GM21825 (cell line): ENCODE data around the gene TRIP6.

Source experiments
- ATAC-seq: cut with Tn5 transposase; IDR thresholded peaks from one replicate; pipeline ENCODE4 v1.9.1; 2021; ENCODE audit warnings: mild to moderate bottlenecking, moderate library complexity; ENCODE audit not compliant: unreplicated experiment

TRIP6 gene

GRCh38 chr7:100873599-100874299 lies 6.6 kb downstream of the TRIP6 start:
- ATAC-seq = no peak

GRCh38 chr7:100874300-100874576 lies 7.1 kb downstream of the TRIP6 start:
- ATAC-seq = no peak

GRCh38 chr7:100874577-100875355 lies 7.6 kb downstream of the TRIP6 start, which contains the start of gene SRRT:
TSS of gene SRRT (plus strand) at chr7:100875103. CDS start at chr7:100875591, 488 bp downstream.
- peak; percentile 88 for ATAC-seq

- peak; percentile 30 for ATAC-seq
Measured at GRCh38 chr7:100875356-100875751, 8.2 kb downstream of the TRIP6 start.

- ATAC-seq = no peak
Measured at GRCh38 chr7:100878013-100878412, 10.8 kb downstream of the TRIP6 start.

GRCh38 chr7:100878685-100879084 lies 11.5 kb downstream of the TRIP6 start:
- ATAC-seq = no peak

GRCh38 chr7:100879685-100880261 lies 12.6 kb downstream of the TRIP6 start:
- no peak for ATAC-seq

GRCh38 chr7:100880645-100881044 lies 13.5 kb downstream of the TRIP6 start:
- ATAC-seq = no peak

- no peak for ATAC-seq
Measured at GRCh38 chr7:100881136-100881535, 13.9 kb downstream of the TRIP6 start.

- no peak for ATAC-seq
Measured at GRCh38 chr7:100882201-100882600, 15.0 kb downstream of the TRIP6 start.

- ATAC-seq = no peak
Measured at GRCh38 chr7:100882785-100883526, 15.8 kb downstream of the TRIP6 start.

GRCh38 chr7:100884736-100885439 lies 17.7 kb downstream of the TRIP6 start:
- no peak for ATAC-seq

- ATAC-seq = no peak
Measured at GRCh38 chr7:100885440-100886141, 18.4 kb downstream of the TRIP6 start.

GRCh38 chr7:100886142-100886935 lies 19.2 kb downstream of the TRIP6 start:
- no peak for ATAC-seq

GRCh38 chr7:100886936-100887515 lies 19.8 kb downstream of the TRIP6 start:
- ATAC-seq = no peak

- peak; percentile 38 for ATAC-seq
Measured at GRCh38 chr7:100887516-100888290, 20.5 kb downstream of the TRIP6 start.

GRCh38 chr7:100888291-100888987 lies 21.3 kb downstream of the TRIP6 start:
- no peak for ATAC-seq
